ENCODE results near the gene AGBL4.

GRCh38 chr1:49971088-49971487, 52.7 kb downstream of the AGBL4 start:
- TF ChIP-seq POLR2A (IDR thresholded peaks at IDR 0.05) (no peak), CTCF (IDR thresholded peaks at IDR 0.05 in 4 of 5, conservative IDR thresholded peaks at IDR 0.05 in 1 of 5) (no peak)
